ENCODE measurements around the gene DSTYK. TPM values are rescaled to one million over a fixed set of nuclear protein-coding genes. Genes with fewer than 3 reads are reported as not detected.
"Not testable (repeated sequence)": the region's sequence is repeated elsewhere in the genome, so short reads cannot be mapped to it uniquely, and the experiment has no call there.

Gene DSTYK
- polyA plus RNA-seq, 6 donors from 2014 or later, result 4.5 to 7.6 (median 5.8) TPM

DNA sequence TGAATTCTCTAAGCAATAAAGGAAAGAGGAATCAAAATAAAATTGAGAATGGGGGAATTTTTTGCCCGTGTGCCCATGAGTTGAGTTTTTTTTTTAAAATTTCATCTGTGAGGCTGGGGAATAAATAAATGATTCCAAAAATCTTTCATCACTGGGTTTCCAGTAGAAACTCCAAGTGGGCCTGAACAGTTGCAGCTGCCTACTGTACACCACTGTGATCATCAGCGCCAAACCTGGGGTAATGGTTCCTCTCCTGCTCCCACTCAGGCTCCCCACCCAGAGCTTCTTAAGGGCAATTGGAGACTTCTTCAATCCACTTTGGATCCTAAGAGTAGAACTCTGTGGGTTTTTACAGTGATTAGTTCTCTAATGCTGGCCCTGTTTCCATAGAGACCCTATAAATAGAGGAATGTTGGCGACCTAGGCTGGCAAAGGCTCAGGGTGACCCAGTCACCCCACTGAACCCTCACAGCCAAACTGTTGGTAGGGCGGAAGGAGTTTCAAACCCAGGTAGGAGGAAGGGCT is 25.5 kb upstream of the DSTYK start:
- Mint-ChIP-seq H3K27me3 (peaks cover 15 to 36% (median 16%) of the 10 kb centered on the region in 3 donors), H3K36me3 (peaks cover 0 to under 1% of the 10 kb centered on the region in 2 donors), H3K9me3 (no peaks in the 10 kb centered on the region), H3K27ac (peak overlapping the region in 1 of 6 donors; percentile 9), H3K4me3 (peak overlapping the region in 1 of 8 donors; percentile 49), H3K4me1 (peaks cover 4 to 16% (median 14%) of the 10 kb centered on the region in 3 donors)
- ATAC-seq (ENCODE audit: low read depth in 2 of 2) (no peak), DNase-seq (no peak)

DNA sequence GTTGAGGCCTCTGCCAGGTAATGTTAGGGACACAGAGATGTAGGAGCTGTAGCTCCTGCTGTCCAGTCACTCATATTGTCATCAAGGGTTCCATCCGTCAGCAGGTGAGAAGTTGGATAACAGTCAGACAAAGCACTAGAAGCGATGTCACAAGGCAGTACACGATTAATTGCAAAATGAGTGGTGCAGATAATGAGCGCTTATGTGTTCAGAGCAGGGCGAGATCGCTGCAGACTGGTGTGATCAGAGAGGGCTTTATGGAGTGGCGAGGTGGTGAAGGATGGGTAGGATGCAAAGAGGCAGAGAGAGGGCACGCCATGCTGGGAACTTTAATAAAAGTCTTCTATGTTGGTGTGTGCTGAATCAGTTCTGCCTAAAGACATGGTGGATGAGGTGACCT is 25.0 kb upstream of the DSTYK start:
- Mint-ChIP-seq H3K27me3 (peaks cover 15 to 36% (median 16%) of the 10 kb centered on the region in 3 donors), H3K27ac (no peak overlapping the region), H3K4me1 (peaks cover 4 to 16% (median 14%) of the 10 kb centered on the region in 3 donors), H3K36me3 (no peaks in the 10 kb centered on the region), H3K4me3 (no peak overlapping the region), H3K9me3 (no peaks in the 10 kb centered on the region)
- no peak for DNase-seq
- ATAC-seq (ENCODE audit: low read depth in 2 of 2), result no peak

DNA sequence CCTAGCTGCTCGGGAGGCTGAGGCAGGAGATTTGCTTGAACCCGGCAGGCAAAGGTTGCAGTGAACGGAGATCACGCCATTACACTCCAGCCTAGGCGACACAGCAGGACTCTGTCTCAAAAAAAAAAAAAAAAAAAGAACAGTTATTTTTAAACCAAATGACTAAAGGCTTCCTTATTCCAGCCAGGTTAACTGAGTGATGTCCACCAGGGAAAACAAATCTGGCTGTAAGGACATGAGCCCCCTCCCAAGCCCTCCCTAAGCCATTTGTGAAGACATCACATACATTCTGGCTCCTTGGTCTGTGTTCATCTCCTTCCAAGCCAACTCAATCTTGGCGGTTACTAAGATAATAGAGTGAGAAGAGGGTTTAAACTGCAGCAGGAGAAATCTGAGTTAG is 24.4 kb upstream of the DSTYK start:
- no peaks in the 10 kb centered on the region for H3K36me3 Mint-ChIP-seq
- DNase-seq (no peak), ATAC-seq (ENCODE audit: low read depth in 2 of 2) (no peak)

DNA sequence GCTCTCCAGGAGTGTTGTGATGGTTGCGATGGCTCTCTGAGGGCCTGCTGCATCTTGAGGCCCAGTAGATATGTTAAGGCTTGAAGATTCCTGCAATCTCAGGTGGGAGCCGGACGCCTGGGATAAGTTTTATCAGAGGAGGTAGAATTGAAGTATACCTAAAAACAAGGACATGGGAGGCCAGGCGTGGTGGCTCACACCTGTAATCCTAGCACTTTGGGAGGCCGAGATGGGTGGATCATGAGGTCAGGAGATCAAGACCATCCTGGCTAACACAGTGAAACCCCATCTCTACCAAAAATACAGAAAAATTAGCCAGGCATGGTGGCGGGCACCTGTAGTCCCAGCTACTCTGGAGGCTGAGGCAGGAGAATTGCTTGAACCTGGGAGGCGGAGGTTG is 22.5 kb upstream of the DSTYK start:
- not testable (repeated sequence) for H3K4me3 Mint-ChIP-seq; H3K36me3 Mint-ChIP-seq; DNase-seq; H3K9me3 Mint-ChIP-seq; H3K27ac Mint-ChIP-seq; ATAC-seq (ENCODE audit: low read depth in 2 of 2)
- Mint-ChIP-seq H3K27me3 (peaks cover 15 to 36% (median 16%) of the 10 kb centered on the region in 3 donors), H3K4me1 (peaks cover 20 to 27% (median 24%) of the 10 kb centered on the region in 3 donors)

More for the DNA sequence above, 24.4 kb upstream of the DSTYK start:
- H3K4me1 Mint-ChIP-seq, result peaks cover 4 to 16% (median 14%) of the 10 kb centered on the region in 3 donors
- H3K9me3 Mint-ChIP-seq, result no peaks in the 10 kb centered on the region
- H3K27ac Mint-ChIP-seq, result no peak overlapping the region
- no peak overlapping the region for H3K4me3 Mint-ChIP-seq
- H3K27me3 Mint-ChIP-seq, result peaks cover 15 to 36% (median 16%) of the 10 kb centered on the region in 3 donors

DNA sequence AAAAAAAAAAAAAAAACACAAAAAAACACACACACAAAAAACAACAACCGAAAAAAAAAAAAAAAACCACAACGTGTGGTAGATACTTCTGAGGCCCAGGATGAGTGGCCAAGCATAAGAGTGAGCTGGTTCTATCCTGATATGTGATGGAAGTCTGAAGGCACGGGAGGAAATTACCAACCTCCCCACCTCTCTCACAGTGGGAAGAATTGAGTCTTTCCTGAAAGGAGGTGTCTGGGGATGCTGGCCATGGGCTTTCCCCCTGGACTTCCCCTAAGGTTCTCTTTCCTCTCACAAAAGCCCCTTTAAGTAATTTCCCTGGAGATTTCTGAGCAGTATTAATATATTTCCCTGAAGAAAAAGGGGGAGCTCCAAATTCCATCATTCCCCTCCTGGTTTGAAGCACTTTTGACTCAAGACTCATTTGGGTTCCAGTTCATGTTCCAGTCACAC is 21.5 kb upstream of the DSTYK start:
- Mint-ChIP-seq H3K27me3 (peaks cover 7 to 26% (median 9%) of the 10 kb centered on the region in 3 donors), H3K36me3 (no peaks in the 10 kb centered on the region), H3K9me3 (no peaks in the 10 kb centered on the region), H3K4me1 (peaks cover 23 to 28% (median 26%) of the 10 kb centered on the region in 3 donors), H3K4me3 (no peak overlapping the region), H3K27ac (no peak overlapping the region)
- DNase-seq (no peak), ATAC-seq (ENCODE audit: low read depth in 2 of 2) (no peak)

DNA sequence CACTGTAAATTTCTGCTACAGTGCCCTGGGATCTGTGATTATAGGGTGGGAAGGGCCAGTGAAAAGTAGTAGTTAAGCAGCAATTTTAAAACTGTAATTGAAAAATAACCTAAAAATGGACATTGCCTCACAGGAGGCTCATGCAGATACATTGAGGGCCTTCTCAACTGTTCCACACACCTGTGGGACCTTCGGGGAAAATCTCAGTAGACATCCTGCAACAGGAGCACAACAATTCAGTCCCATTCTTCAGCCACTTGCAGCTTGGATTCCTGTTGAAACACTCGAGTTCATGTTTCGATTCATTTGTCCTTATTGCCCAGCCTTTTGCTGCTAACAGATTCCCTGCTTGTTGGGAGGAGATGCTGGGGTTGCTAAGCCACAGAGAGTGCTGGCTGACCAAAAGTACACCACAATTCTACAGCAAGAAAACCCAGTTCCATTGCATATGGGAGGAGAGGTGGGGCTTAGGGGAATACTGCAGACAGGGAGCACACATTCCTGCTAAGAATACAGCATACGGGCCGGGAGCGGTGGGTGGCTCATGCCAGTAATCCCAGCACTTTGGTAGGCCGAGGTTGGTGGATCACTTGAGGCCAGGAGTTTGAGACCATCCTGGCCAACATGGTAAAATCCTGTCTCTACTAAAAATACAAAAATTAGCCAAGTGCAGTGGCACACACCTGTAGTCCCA is 20.8 kb upstream of the DSTYK start:
- no peak for ATAC-seq (ENCODE audit: low read depth in 2 of 2)

DNA sequence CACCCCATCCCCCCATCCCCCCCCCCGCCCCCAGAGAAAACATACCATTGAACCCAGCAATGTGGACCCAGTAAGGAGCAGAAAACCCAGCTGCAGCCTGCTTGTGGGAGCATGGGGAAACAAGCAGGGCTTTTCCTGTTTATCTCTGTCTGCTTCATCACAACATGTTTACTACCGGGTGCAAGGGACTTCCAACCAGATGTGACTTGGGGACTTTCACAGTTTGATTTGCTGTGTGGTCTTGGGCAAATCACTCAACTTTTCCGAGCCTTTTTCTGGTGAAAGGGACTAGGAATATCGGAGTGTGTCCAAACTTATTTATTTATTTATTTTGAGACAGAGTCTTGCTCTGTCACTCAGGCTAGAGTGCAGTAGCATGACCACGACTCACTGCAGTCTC is 19.5 kb upstream of the DSTYK start:
- Mint-ChIP-seq H3K9me3 (no peaks in the 10 kb centered on the region), H3K4me1 (peaks cover 20 to 31% (median 28%) of the 10 kb centered on the region in 3 donors), H3K27ac (no peak overlapping the region), H3K27me3 (peaks cover 14 to 20% (median 14%) of the 10 kb centered on the region in 3 donors), H3K4me3 (peak overlapping the region in 1 of 8 donors; percentile 84), H3K36me3 (no peaks in the 10 kb centered on the region)
- ATAC-seq (ENCODE audit: low read depth in 2 of 2) (no peak), DNase-seq (no peak)

More for the DNA sequence above, 20.8 kb upstream of the DSTYK start:
- no peaks in the 10 kb centered on the region for H3K9me3 Mint-ChIP-seq
- peaks cover 20 to 27% (median 26%) of the 10 kb centered on the region in 3 donors for H3K4me1 Mint-ChIP-seq
- H3K27ac Mint-ChIP-seq, result peak overlapping the region in 1 of 6 donors; percentile 27
- no peaks in the 10 kb centered on the region for H3K36me3 Mint-ChIP-seq
- H3K4me3 Mint-ChIP-seq, result no peak overlapping the region
- DNase-seq, result no peak
- H3K27me3 Mint-ChIP-seq, result peaks cover 5 to 19% (median 8%) of the 10 kb centered on the region in 3 donors

DNA sequence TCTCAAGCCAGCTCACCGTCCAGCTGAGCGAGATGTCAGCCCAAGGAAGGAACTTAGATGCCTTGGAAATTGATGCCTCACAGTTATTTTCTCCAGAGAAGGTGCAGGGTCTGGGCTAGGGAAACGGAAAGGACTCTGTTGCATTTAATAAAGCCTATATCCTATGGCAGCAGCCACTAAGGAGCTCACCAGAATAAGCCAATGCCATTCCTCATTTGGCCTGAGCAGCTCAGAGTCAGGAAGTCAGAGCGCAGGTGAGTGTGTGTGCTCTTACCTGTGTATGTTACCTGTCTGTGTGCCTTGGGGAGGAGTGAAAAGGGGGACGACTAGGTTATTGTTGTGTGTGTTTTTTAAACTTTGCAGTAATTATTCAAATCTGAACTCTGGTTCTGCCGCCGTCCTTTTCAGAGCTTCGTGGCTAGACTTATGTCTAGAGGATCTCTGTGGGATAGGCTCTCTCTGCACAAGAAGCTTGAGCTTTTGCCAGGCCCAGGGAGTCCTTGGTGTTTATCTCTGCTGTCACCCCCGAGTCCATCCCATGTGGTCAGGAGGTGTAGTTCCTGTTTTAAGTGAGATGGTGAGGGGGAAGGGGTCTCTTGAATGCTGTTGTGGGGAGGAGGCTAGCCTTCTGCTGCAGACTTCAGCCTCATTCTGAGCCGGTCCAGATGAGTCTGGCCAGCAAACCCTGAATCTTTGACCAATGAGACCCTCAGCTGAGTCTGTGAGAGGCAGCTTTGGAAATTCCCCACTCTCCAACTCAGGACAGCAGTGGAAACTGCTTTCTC is 18.6 kb upstream of the DSTYK start:
- DNase-seq, result no peak
- ATAC-seq (ENCODE audit: low read depth in 2 of 2), result no peak
- Mint-ChIP-seq H3K4me3 (peak overlapping the region; percentile 29 to 100 (median 93)), H3K9me3 (no peaks in the 10 kb centered on the region), H3K27me3 (peaks cover 20 to 23% (median 21%) of the 10 kb centered on the region in 3 donors), H3K4me1 (peaks cover 20 to 31% (median 28%) of the 10 kb centered on the region in 3 donors), H3K27ac (no peak overlapping the region), H3K36me3 (no peaks in the 10 kb centered on the region)

DNA sequence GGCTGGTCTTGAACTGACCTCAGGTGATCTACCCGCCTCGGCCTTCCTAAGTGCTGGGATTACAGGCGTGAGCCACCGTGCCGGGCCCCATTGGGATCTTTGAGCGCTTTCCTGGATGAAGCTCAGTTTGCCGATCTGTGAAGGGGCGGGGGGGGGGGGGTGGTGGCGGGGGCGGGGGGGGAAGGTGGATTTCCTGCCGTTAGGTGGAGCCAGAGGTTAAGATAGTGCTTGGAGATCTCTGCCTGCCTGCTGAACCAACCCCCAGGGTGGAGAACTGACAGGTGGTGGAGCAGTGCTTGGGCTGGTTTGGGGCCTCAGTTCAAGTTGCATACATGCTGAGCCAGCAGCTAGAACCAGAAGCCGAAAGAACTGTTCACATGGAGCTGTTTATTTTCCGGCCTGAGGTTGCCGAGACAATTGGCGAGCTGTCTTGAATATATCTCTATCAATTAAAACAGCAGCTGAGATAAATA is 17.9 kb upstream of the DSTYK start:
- peaks cover 18 to 23% (median 23%) of the 10 kb centered on the region in 3 donors for H3K27me3 Mint-ChIP-seq
- H3K9me3 Mint-ChIP-seq, result no peaks in the 10 kb centered on the region
- ATAC-seq (ENCODE audit: low read depth in 2 of 2), result peak; percentile 73
- DNase-seq, result peak; percentile 63
- H3K36me3 Mint-ChIP-seq, result no peaks in the 10 kb centered on the region
- H3K27ac Mint-ChIP-seq, result peak overlapping the region in 5 of 6 donors; percentile 4 to 98 (median 69)
- peak overlapping the region; percentile 84 to 100 (median 93) for H3K4me3 Mint-ChIP-seq
- H3K4me1 Mint-ChIP-seq, result peaks cover 20 to 31% (median 28%) of the 10 kb centered on the region in 3 donors

DNA sequence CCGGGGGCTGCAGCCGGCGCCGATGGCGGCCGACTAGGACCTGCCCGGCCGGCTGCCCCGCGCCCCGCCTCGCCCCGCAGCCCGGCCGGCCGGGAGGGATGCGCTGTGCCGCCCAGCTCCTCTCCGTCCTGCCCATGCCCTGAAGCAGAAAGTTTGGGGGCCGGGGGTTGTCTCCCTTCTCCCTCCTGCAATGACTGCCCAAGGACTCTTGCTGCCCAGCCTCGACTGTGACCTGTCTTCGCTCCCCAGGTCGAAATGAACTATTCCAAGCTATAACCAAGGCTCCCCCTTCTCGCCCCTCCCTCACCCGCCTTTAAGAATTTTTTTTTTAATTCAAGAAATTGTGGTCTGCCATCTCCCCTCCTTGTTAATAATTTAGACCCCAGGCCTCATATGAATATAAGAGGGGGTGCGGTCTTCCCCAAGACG is 16.6 kb upstream of the DSTYK start:
- peaks cover 18 to 29% (median 27%) of the 10 kb centered on the region in 3 donors for H3K27me3 Mint-ChIP-seq
- no peaks in the 10 kb centered on the region for H3K9me3 Mint-ChIP-seq
- peak overlapping the region in 1 of 6 donors; percentile 89 for H3K27ac Mint-ChIP-seq
- H3K4me3 Mint-ChIP-seq, result peak overlapping the region; percentile 84 to 100 (median 93)
- peak; percentile 5 to 6 for ATAC-seq (ENCODE audit: low read depth in 2 of 2)
- H3K36me3 Mint-ChIP-seq, result no peaks in the 10 kb centered on the region
- H3K4me1 Mint-ChIP-seq, result peaks cover 20 to 31% (median 28%) of the 10 kb centered on the region in 3 donors
- DNase-seq, result no peak

DNA sequence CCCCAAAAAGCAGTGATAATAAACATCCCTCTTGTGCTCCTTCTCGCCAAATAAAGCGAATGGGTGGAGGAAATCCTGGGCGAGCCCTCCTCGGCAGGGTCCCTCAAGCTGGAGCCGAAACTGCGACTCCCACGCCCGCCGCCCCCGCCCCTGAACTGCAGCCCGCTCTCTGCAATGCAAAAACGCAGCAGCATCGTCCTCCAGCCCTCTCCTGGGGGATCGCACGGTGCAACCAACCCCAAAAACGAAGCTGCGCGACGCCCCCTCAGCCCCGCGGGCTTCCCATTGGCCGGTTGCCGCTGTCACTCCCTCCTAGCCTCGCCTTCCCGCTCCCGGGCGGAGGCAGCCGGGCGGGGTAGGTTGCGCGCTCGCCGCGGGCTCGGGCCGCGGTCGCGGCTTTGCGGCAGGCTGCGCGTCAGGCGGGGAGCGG is 16.1 kb upstream of the DSTYK start, which contains the start of gene TMCC2:
TSS of gene TMCC2 (plus strand) at position 363 of the 430 bp plus-strand sequence. CDS start 619 bp downstream, outside the sequence.
- H3K36me3 Mint-ChIP-seq, result no peaks in the 10 kb centered on the region
- ATAC-seq (ENCODE audit: low read depth in 2 of 2) (peak; percentile 75 to 77), DNase-seq (peak; percentile 73)
- H3K9me3 Mint-ChIP-seq, result no peaks in the 10 kb centered on the region
- peaks cover 18 to 30% (median 28%) of the 10 kb centered on the region in 3 donors for H3K27me3 Mint-ChIP-seq
- H3K4me3 Mint-ChIP-seq, result peak within 1 kb of the TSS; percentile 84 to 100 (median 93)
- H3K27ac Mint-ChIP-seq, result peak within 1 kb of the TSS in 3 of 6 donors; percentile 69 to 89 (median 89)
- H3K4me1 Mint-ChIP-seq, result peaks cover 20 to 31% (median 28%) of the 10 kb centered on the region in 3 donors

DNA sequence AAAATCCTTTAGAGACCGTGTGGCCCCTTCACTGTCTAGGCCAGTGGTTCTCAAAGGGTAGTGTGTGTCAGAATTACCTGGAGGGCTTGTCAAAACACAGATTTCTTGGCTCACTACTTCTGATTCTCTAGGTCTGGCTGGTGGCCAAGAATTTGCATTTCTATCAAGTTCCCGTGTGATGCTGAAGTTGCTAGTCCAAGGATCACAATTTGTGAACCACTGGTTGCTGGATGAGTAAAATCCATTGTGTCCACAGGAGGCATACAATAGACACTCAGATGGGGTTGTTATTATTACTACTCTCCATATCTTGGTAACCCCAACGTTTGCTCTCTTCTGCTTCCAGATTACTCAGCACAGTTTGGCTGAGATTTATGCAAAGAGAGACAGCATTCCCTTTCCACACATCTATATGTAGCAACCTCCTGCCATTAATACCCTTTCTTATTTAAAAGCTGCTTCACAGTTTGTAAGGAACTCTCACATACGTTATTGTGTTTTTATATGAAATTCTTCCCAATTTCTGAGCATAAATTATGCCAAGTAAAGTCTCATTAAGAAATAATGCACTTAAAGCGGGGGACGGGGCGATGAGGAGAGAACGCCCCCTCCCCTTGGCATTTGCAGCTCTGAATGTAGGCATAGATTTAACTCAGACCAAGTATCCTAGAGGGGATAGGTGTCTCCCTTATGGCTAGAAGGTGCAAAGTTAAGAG is 15.5 kb upstream of the DSTYK start:
- Mint-ChIP-seq H3K36me3 (no peaks in the 10 kb centered on the region), H3K4me1 (peaks cover 20 to 31% (median 28%) of the 10 kb centered on the region in 3 donors), H3K4me3 (peak overlapping the region; percentile 72 to 91 (median 86)), H3K27ac (no peak overlapping the region), H3K27me3 (peaks cover 18 to 30% (median 28%) of the 10 kb centered on the region in 3 donors), H3K9me3 (no peaks in the 10 kb centered on the region)
- no peak for ATAC-seq (ENCODE audit: low read depth in 2 of 2)
- no peak for DNase-seq

Measured in naive B cell (primary cell).